IMR-90 (cell line): ENCODE results near the gene ZFYVE28.

Source experiments
- CEBPB ChIP-seq: IDR thresholded peaks from 2 replicates; pipeline ENCODE4 v1.6.1; 2012; ENCODE audit warnings: low read depth, low read length, improper control_type of control experiment
- TF ChIP-seq, protein P1 (sequence below): conservative IDR thresholded peaks from 2 replicates; pipeline ENCODE4 v1.5.1; 2012; ENCODE audit warnings: mild to moderate bottlenecking, low read depth, low read length, improper control_type of control experiment
- TF ChIP-seq, protein P2 (sequence below): fragments of 150-350 bp; IDR thresholded peaks from 2 replicates; pipeline ENCODE4 v1.6.1; 2017; ENCODE audit warnings: mild to moderate bottlenecking, antibody characterized with exemption, low read length, low read depth

DNA sequence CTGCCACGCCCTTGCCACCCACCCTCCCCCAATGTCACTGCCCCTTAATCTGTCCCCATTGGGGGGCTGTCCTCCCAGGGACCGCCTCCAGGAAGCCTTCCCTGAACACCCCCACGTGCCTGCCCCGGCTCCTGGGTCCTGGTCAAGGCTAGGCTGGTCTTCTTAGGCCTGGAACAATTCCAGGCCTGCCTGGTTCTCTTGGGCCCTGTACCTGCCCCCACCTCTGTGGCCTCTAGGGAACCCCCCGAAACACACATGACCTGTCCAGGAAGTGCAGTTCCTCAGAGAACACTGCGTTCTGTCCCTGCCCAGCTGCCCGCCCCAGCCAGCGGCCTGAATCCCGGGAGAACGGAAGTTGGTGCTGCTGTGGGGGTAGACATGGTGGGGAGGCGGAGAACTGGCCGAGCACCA is 161.7 kb downstream of the ZFYVE28 start:
- TF ChIP-seq, protein P1, sequence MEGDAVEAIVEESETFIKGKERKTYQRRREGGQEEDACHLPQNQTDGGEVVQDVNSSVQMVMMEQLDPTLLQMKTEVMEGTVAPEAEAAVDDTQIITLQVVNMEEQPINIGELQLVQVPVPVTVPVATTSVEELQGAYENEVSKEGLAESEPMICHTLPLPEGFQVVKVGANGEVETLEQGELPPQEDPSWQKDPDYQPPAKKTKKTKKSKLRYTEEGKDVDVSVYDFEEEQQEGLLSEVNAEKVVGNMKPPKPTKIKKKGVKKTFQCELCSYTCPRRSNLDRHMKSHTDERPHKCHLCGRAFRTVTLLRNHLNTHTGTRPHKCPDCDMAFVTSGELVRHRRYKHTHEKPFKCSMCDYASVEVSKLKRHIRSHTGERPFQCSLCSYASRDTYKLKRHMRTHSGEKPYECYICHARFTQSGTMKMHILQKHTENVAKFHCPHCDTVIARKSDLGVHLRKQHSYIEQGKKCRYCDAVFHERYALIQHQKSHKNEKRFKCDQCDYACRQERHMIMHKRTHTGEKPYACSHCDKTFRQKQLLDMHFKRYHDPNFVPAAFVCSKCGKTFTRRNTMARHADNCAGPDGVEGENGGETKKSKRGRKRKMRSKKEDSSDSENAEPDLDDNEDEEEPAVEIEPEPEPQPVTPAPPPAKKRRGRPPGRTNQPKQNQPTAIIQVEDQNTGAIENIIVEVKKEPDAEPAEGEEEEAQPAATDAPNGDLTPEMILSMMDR: no peak
- TF ChIP-seq CEBPB: no peak
- TF ChIP-seq, protein P2, sequence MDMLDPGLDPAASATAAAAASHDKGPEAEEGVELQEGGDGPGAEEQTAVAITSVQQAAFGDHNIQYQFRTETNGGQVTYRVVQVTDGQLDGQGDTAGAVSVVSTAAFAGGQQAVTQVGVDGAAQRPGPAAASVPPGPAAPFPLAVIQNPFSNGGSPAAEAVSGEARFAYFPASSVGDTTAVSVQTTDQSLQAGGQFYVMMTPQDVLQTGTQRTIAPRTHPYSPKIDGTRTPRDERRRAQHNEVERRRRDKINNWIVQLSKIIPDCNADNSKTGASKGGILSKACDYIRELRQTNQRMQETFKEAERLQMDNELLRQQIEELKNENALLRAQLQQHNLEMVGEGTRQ: no peak
